A673 (cell line): ENCODE data around the gene RECK. TPM values are rescaled to one million over a fixed set of nuclear protein-coding genes. Genes with fewer than 3 reads are reported as not detected.
A peak's percentile ranks its signal among the peaks of the same experiment; 100 is the strongest.

Experiments used
- BruUV-seq: library from RNA; stranded (reverse); fragments of 400-500 nt; replicated peaks from 2 replicates; lab custom pipeline; 2021; lab: Mats Ljungman, UMichigan
- CTCF ChIA-PET: fragments of 300-600 bp; sonication (Branson Sonifier 250); formaldehyde crosslinking; loops from one replicate; lab custom pipeline; 2022; ENCODE audit warnings: antibody characterized with exemption; lab: Charles Lee
- POLR2A ChIA-PET: fragments of 300-600 bp; sonication (Branson Sonifier 250); formaldehyde crosslinking; loops from one replicate; lab custom pipeline; 2022; ENCODE audit warnings: antibody characterized with exemption; ENCODE audit not compliant: low non-redundant PET; lab: Charles Lee
- DNase-seq: peaks from one replicate; pipeline ENCODE4 v3.0.0-alpha.2; 2015; ENCODE audit warnings: low spot score
- H3K27ac ChIP-seq: fragments of 200-600 bp; sonication (generic); 2 replicates; pipeline ENCODE4 v1.5.1; 2016; ENCODE audit warnings: mixed run types, low read depth, mild to moderate bottlenecking, mixed read lengths, antibody characterized with exemption, low read length; ENCODE audit not compliant: poor library complexity, severe bottlenecking
- H3K27me3 ChIP-seq: fragments of 200-600 bp; sonication (generic); replicated peaks from 2 replicates; pipeline ENCODE4 v1.6.1; 2017; ENCODE audit warnings: mixed run types, low read depth, mild to moderate bottlenecking, mixed read lengths, antibody characterized with exemption, low read length; ENCODE audit not compliant: insufficient read depth, poor library complexity
- H3K36me3 ChIP-seq: fragments of 200-600 bp; sonication (generic); 2 replicates; pipeline ENCODE4 v1.6.1; 2016; ENCODE audit warnings: mixed run types, mild to moderate bottlenecking, mixed read lengths, antibody characterized with exemption, low read length; ENCODE audit not compliant: insufficient read depth, poor library complexity, severe bottlenecking
- H3K4me1 ChIP-seq: fragments of 200-600 bp; sonication (generic); 2 replicates; pipeline ENCODE4 v1.6.1; 2017; ENCODE audit warnings: mixed run types, mild to moderate bottlenecking, mixed read lengths, antibody characterized with exemption, low read length; ENCODE audit not compliant: insufficient read depth, poor library complexity, severe bottlenecking
- H3K4me3 ChIP-seq: fragments of 200-600 bp; sonication (generic); 2 replicates; pipeline ENCODE4 v1.5.1; 2016; ENCODE audit warnings: low read depth, mixed run types, mild to moderate bottlenecking, mixed read lengths, low read length; ENCODE audit not compliant: poor library complexity, severe bottlenecking
- H3K9me3 ChIP-seq: fragments of 200-600 bp; sonication (generic); 2 replicates; pipeline ENCODE4 v1.6.1; 2016; ENCODE audit warnings: mixed run types, low read depth, mild to moderate bottlenecking, mixed read lengths, antibody characterized with exemption, low read length; ENCODE audit not compliant: poor library complexity, severe bottlenecking
- EZH2 ChIP-seq: fragments of 200-600 bp; sonication (generic); IDR thresholded peaks from 2 replicates; pipeline ENCODE4 v1.6.1; 2017; ENCODE audit warnings: borderline replicate concordance, low read depth, mild to moderate bottlenecking, mixed read lengths, antibody characterized with exemption, low read length; ENCODE audit not compliant: poor library complexity, severe bottlenecking
- intact Hi-C: fragments of 100-400 bp; cut with micrococcal nuclease; formaldehyde crosslinking; loops from one replicate; pipeline ENCODE4 v1.10.0; 2022; ENCODE audit not compliant: unreplicated experiment
- total RNA-seq: library from RNA; stranded (reverse); gene quantifications from 2 replicates; pipeline ENCODE4 v1.2.3, GENCODE V29; 2021
- TF ChIP-seq, protein P1 (sequence below): fragments of 300-800, 200-600 bp; sonication (generic); conservative IDR thresholded peaks from 2 replicates; pipeline ENCODE4 v1.5.1; 2017; ENCODE audit warnings: low read depth, mild to moderate bottlenecking, antibody characterized with exemption, low read length, moderate library complexity, mixed read lengths

The RECK gene
- total RNA-seq, 1 experiment from 2014 or later: 9.1 TPM

GRCh38 chr9:36161187-36161586 is 124.5 kb downstream of the RECK start:
- H3K27ac ChIP-seq: no peak overlapping the region

GRCh38 chr9:36162211-36162738 is 125.6 kb downstream of the RECK start:
- POLR2A ChIA-PET: no interaction called here
- BruUV-seq: no TSS peak
- intact Hi-C loops: no loop called here
- H3K4me1 ChIP-seq: peaks cover 6% of the 10 kb centered on the region
- H3K4me3 ChIP-seq: no peak overlapping the region
- no peak overlapping the region for H3K27ac ChIP-seq
- H3K27me3 ChIP-seq: no peaks in the 10 kb centered on the region
- H3K9me3 ChIP-seq: no peaks in the 10 kb centered on the region
- TF ChIP-seq, protein P1, sequence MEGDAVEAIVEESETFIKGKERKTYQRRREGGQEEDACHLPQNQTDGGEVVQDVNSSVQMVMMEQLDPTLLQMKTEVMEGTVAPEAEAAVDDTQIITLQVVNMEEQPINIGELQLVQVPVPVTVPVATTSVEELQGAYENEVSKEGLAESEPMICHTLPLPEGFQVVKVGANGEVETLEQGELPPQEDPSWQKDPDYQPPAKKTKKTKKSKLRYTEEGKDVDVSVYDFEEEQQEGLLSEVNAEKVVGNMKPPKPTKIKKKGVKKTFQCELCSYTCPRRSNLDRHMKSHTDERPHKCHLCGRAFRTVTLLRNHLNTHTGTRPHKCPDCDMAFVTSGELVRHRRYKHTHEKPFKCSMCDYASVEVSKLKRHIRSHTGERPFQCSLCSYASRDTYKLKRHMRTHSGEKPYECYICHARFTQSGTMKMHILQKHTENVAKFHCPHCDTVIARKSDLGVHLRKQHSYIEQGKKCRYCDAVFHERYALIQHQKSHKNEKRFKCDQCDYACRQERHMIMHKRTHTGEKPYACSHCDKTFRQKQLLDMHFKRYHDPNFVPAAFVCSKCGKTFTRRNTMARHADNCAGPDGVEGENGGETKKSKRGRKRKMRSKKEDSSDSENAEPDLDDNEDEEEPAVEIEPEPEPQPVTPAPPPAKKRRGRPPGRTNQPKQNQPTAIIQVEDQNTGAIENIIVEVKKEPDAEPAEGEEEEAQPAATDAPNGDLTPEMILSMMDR: no peak
- no peak for TF ChIP-seq EZH2
- CTCF ChIA-PET: no interaction called here
- DNase-seq: no peak
- H3K36me3 ChIP-seq: no peaks in the 10 kb centered on the region

More at GRCh38 chr9:36161187-36161586, 124.5 kb downstream of the RECK start:
- Histone ChIP-seq H3K36me3 (no peaks in the 10 kb centered on the region), H3K9me3 (no peaks in the 10 kb centered on the region), H3K4me1 (peaks cover 6% of the 10 kb centered on the region), H3K4me3 (no peak overlapping the region), H3K27me3 (no peaks in the 10 kb centered on the region)
- BruUV-seq: no TSS peak
- TF ChIP-seq, protein P1: no peak
- no peak for TF ChIP-seq EZH2
- no peak for DNase-seq
- CTCF ChIA-PET: interaction anchor here (0.6 kb wide), 1 partner anchor 207 kb away, joined by 7 read pairs; no protein-coding TSS in a partner anchor
- POLR2A ChIA-PET: no interaction called here
- intact Hi-C loops: no loop called here

DNA sequence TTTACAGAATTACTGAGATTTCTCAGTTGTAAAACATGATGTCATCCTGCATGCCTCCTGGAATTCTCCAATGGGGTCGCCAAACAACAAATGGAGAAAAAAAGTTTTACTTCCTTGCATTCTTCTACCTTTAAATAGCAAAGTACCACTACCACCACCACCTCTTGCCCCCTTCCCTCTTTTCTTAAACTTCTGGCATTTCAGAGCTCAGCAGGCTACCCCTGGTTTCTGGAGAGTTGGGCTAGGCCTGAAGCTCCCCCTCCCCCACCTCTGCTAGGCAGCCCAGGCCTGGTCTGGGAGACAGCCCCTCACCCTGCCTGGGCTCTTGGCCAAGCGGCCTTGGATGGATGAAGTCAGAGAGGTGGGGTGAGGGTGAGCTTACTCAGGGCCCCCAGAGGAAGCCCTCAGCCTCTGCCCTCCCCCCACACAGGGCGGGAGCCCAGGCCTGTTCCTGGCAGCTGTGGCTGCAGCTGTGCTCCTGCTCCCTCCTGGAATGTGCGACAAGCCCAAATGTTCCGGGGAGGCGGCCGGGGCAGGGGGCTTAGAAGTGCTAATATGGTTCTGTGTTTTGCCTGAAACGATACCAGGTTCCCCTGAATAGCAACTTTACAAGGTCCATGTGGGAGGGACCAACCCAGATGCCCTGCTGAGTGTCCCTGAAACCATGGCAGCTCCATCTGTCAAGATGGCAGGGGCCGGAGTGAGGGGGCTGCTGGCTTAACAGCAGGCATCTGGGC is 126.5 kb downstream of the RECK start:
- intact Hi-C loops: no loop called here
- DNase-seq: no peak
- H3K4me1 ChIP-seq: peaks cover 6% of the 10 kb centered on the region
- H3K9me3 ChIP-seq: no peaks in the 10 kb centered on the region
- CTCF ChIA-PET: no interaction called here
- no peak overlapping the region for H3K4me3 ChIP-seq
- no TSS peak for BruUV-seq
- H3K27me3 ChIP-seq: no peaks in the 10 kb centered on the region
- TF ChIP-seq EZH2: no peak
- TF ChIP-seq, protein P1: no peak
- H3K27ac ChIP-seq: peak overlapping the region; percentile 52
- POLR2A ChIA-PET: no interaction called here
- no peaks in the 10 kb centered on the region for H3K36me3 ChIP-seq
